WTC11 (cell line): ENCODE measurements around the gene LRRC18. TPM values are rescaled to one million over a fixed set of nuclear protein-coding genes. Genes with fewer than 3 reads are reported as not detected.

ENCODE experiments used
- ATAC-seq: fragments of 200-7000 bp; cut with Tn5 transposase; 2 replicates; pipeline ENCODE4 v1.10.0; 2021; ENCODE audit warnings: mild to moderate bottlenecking, moderate library complexity
- CTCF ChIA-PET: fragments of 300-600 bp; sonication (Branson Sonifier 250); formaldehyde crosslinking; loops from one replicate; lab custom pipeline; 2021; ENCODE audit warnings: antibody characterized with exemption; lab: Charles Lee
- POLR2A ChIA-PET: fragments of 350-600 bp; sonication (Branson Sonifier 250); formaldehyde crosslinking; loops from one replicate; lab custom pipeline; 2021; ENCODE audit warnings: antibody characterized with exemption; lab: Charles Lee
- DNase-seq: peaks from one replicate; pipeline ENCODE4 v3.0.0; 2021; ENCODE audit warnings: low spot score
- H3K27ac Mint-ChIP-seq: 2 replicates; pipeline ENCODE4 v1.8.0; 2021; ENCODE audit warnings: mixed read lengths
- H3K27me3 Mint-ChIP-seq: 2 replicates; pipeline ENCODE4 v1.8.0; 2021; ENCODE audit warnings: low read depth, mild to moderate bottlenecking, moderate library complexity, mixed read lengths
- H3K36me3 Mint-ChIP-seq: 2 replicates; pipeline ENCODE4 v1.8.0; 2021; ENCODE audit warnings: mixed read lengths
- H3K4me1 Mint-ChIP-seq: 2 replicates; pipeline ENCODE4 v1.8.0; 2022; ENCODE audit warnings: mixed read lengths
- H3K4me3 Mint-ChIP-seq: 2 replicates; pipeline ENCODE4 v1.8.0; 2021; ENCODE audit warnings: mild to moderate bottlenecking, moderate library complexity, mixed read lengths
- H3K9me3 Mint-ChIP-seq: 2 replicates; pipeline ENCODE4 v1.8.0; 2021; ENCODE audit warnings: mixed read lengths
- CBFB ChIP-seq: sonication (generic); formaldehyde crosslinking; IDR thresholded peaks from 2 replicates; pipeline ENCODE4 v1.8.1; 2022; ENCODE audit warnings: mild to moderate bottlenecking, low read depth, missing genetic modification reagents
- GABPB1 ChIP-seq: sonication (generic); formaldehyde crosslinking; IDR thresholded peaks from 2 replicates; pipeline ENCODE4 v1.8.1; 2023; ENCODE audit warnings: mild to moderate bottlenecking, missing genetic modification reagents
- NFE2L1 ChIP-seq: sonication (generic); formaldehyde crosslinking; IDR thresholded peaks from 2 replicates; pipeline ENCODE4 v1.8.1; 2023; ENCODE audit warnings: missing genetic modification reagents
- NR1H2 ChIP-seq: sonication (generic); formaldehyde crosslinking; IDR thresholded peaks from 2 replicates; pipeline ENCODE4 v1.9.0; 2021; ENCODE audit warnings: mild to moderate bottlenecking, moderate library complexity, missing genetic modification reagents
- OVOL2 ChIP-seq: fragments of 250-450 bp; sonication (Bioruptor Pico); IDR thresholded peaks from 2 replicates; pipeline ENCODE4 v1.9.0; 2021; ENCODE audit warnings: mild to moderate bottlenecking, borderline replicate concordance
- RELA ChIP-seq: sonication (generic); formaldehyde crosslinking; IDR thresholded peaks from 2 replicates; pipeline ENCODE4 v1.8.1; 2022; ENCODE audit warnings: missing genetic modification reagents, mild to moderate bottlenecking, borderline replicate concordance
- RORB ChIP-seq: fragments of 250-450 bp; sonication (Bioruptor Pico); IDR thresholded peaks from 2 replicates; pipeline ENCODE4 v1.9.0; 2021; ENCODE audit warnings: mild to moderate bottlenecking
- SOX15 ChIP-seq: fragments of 250-450 bp; sonication (Bioruptor Pico); IDR thresholded peaks from 2 replicates; pipeline ENCODE4 v1.9.0; 2021; ENCODE audit warnings: mild to moderate bottlenecking
- TCF7 ChIP-seq: sonication (generic); formaldehyde crosslinking; IDR thresholded peaks from 2 replicates; pipeline ENCODE4 v1.8.0; 2022; ENCODE audit warnings: mild to moderate bottlenecking, low read depth, missing genetic modification reagents, moderate library complexity
- USF2 ChIP-seq: sonication (generic); formaldehyde crosslinking; IDR thresholded peaks from 2 replicates; pipeline ENCODE4 v1.8.1; 2023; ENCODE audit warnings: mild to moderate bottlenecking, missing genetic modification reagents, moderate library complexity
- ZNF219 ChIP-seq: sonication (generic); formaldehyde crosslinking; IDR thresholded peaks from 2 replicates; pipeline ENCODE4 v1.8.0; 2023; ENCODE audit warnings: missing genetic modification reagents, mild to moderate bottlenecking, borderline replicate concordance
- ZNF396 ChIP-seq: fragments of 250-450 bp; sonication (Bioruptor Pico); IDR thresholded peaks from 2 replicates; pipeline ENCODE4 v1.8.0; 2021; ENCODE audit warnings: mild to moderate bottlenecking, moderate library complexity, borderline replicate concordance
- total RNA-seq: library from RNA; stranded (reverse); gene quantifications from 3 replicates; pipeline ENCODE4 v1.2.3, GENCODE V29; 2021
- TF ChIP-seq, protein P1 (sequence below): fragments of 250-450 bp; sonication (Bioruptor Pico); IDR thresholded peaks from 2 replicates; pipeline ENCODE4 v1.9.0; 2021; ENCODE audit warnings: mild to moderate bottlenecking
- TF ChIP-seq, protein P2 (sequence below): fragments of 250-450 bp; sonication (Bioruptor Pico); IDR thresholded peaks from 2 replicates; pipeline ENCODE4 v1.9.0; 2021; ENCODE audit warnings: mild to moderate bottlenecking, borderline replicate concordance
- TF ChIP-seq, protein P3 (sequence below): sonication (generic); formaldehyde crosslinking; IDR thresholded peaks from 2 replicates; pipeline ENCODE4 v1.8.0; 2022; ENCODE audit warnings: mild to moderate bottlenecking, missing genetic modification reagents
- TF ChIP-seq, protein P4 (sequence below): sonication (generic); formaldehyde crosslinking; IDR thresholded peaks from 2 replicates; pipeline ENCODE4 v1.8.1; 2022; ENCODE audit warnings: low read depth, mild to moderate bottlenecking, moderate library complexity, missing genetic modification reagents, borderline replicate concordance
- TF ChIP-seq, protein P5 (sequence below): fragments of 250-450 bp; sonication (Bioruptor Pico); IDR thresholded peaks from 2 replicates; pipeline ENCODE4 v2.1.2; 2022; ENCODE audit warnings: mild to moderate bottlenecking, moderate library complexity
- TF ChIP-seq, protein P6 (sequence below): sonication (generic); formaldehyde crosslinking; IDR thresholded peaks from 2 replicates; pipeline ENCODE4 v1.8.1; 2023; ENCODE audit warnings: mild to moderate bottlenecking, missing genetic modification reagents, borderline replicate concordance

Gene LRRC18
- total RNA-seq, 1 experiment from 2014 or later, result not detected

DNA sequence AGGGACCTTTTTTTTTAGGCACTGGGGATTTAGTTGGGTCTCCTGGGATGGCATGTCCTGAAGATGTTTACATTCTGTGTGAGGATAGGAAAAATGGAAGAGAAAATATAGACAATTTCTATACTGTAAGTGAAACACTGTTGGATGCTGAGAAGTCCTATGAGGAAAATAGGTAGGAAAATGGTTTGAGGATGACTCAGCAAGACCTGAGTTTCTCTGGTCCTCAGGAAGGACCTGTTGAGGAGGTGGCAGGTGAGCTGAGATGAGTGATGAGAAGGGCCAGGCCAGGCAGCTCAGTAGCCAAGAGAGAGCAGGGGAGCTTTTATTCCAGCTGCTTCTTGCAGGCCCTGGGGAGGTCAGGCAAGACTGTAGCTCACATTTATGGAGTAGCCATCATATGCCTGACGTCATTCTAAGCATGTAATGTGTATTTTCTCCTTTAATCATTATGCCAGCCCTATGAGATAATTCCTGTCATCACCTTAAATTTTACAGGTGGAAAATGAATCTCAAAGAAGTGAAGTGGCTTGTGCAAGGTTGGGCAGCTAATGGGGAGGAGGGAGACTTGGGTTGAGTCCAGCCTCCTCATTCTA lies 19.1 kb upstream of the LRRC18 start (continued):
- TF ChIP-seq, protein P1, sequence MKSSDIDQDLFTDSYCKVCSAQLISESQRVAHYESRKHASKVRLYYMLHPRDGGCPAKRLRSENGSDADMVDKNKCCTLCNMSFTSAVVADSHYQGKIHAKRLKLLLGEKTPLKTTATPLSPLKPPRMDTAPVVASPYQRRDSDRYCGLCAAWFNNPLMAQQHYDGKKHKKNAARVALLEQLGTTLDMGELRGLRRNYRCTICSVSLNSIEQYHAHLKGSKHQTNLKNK (CRISPR knock-in tag), result no peak
- TF ChIP-seq ZNF396 (CRISPR knock-in tag), result no peak
- TF ChIP-seq, protein P2, sequence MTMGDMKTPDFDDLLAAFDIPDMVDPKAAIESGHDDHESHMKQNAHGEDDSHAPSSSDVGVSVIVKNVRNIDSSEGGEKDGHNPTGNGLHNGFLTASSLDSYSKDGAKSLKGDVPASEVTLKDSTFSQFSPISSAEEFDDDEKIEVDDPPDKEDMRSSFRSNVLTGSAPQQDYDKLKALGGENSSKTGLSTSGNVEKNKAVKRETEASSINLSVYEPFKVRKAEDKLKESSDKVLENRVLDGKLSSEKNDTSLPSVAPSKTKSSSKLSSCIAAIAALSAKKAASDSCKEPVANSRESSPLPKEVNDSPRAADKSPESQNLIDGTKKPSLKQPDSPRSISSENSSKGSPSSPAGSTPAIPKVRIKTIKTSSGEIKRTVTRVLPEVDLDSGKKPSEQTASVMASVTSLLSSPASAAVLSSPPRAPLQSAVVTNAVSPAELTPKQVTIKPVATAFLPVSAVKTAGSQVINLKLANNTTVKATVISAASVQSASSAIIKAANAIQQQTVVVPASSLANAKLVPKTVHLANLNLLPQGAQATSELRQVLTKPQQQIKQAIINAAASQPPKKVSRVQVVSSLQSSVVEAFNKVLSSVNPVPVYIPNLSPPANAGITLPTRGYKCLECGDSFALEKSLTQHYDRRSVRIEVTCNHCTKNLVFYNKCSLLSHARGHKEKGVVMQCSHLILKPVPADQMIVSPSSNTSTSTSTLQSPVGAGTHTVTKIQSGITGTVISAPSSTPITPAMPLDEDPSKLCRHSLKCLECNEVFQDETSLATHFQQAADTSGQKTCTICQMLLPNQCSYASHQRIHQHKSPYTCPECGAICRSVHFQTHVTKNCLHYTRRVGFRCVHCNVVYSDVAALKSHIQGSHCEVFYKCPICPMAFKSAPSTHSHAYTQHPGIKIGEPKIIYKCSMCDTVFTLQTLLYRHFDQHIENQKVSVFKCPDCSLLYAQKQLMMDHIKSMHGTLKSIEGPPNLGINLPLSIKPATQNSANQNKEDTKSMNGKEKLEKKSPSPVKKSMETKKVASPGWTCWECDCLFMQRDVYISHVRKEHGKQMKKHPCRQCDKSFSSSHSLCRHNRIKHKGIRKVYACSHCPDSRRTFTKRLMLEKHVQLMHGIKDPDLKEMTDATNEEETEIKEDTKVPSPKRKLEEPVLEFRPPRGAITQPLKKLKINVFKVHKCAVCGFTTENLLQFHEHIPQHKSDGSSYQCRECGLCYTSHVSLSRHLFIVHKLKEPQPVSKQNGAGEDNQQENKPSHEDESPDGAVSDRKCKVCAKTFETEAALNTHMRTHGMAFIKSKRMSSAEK (CRISPR knock-in tag), result no peak
- TF ChIP-seq, protein P3, sequence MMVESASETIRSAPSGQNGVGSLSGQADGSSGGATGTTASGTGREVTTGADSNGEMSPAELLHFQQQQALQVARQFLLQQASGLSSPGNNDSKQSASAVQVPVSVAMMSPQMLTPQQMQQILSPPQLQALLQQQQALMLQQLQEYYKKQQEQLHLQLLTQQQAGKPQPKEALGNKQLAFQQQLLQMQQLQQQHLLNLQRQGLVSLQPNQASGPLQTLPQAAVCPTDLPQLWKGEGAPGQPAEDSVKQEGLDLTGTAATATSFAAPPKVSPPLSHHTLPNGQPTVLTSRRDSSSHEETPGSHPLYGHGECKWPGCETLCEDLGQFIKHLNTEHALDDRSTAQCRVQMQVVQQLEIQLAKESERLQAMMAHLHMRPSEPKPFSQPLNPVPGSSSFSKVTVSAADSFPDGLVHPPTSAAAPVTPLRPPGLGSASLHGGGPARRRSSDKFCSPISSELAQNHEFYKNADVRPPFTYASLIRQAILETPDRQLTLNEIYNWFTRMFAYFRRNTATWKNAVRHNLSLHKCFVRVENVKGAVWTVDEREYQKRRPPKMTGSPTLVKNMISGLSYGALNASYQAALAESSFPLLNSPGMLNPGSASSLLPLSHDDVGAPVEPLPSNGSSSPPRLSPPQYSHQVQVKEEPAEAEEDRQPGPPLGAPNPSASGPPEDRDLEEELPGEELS (CRISPR knock-in tag), result no peak
- TF ChIP-seq GABPB1, result no peak
- no peak for TF ChIP-seq SOX15 (CRISPR knock-in tag)
- no peak for TF ChIP-seq RORB (CRISPR knock-in tag)
- no peak for TF ChIP-seq NR1H2
- TF ChIP-seq, protein P4, sequence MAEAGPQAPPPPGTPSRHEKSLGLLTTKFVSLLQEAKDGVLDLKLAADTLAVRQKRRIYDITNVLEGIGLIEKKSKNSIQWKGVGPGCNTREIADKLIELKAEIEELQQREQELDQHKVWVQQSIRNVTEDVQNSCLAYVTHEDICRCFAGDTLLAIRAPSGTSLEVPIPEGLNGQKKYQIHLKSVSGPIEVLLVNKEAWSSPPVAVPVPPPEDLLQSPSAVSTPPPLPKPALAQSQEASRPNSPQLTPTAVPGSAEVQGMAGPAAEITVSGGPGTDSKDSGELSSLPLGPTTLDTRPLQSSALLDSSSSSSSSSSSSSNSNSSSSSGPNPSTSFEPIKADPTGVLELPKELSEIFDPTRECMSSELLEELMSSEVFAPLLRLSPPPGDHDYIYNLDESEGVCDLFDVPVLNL (CRISPR knock-in tag), result no peak
- no peak for TF ChIP-seq ZNF219 (CRISPR knock-in tag)
- TF ChIP-seq NFE2L1 (CRISPR knock-in tag), result no peak

DNA sequence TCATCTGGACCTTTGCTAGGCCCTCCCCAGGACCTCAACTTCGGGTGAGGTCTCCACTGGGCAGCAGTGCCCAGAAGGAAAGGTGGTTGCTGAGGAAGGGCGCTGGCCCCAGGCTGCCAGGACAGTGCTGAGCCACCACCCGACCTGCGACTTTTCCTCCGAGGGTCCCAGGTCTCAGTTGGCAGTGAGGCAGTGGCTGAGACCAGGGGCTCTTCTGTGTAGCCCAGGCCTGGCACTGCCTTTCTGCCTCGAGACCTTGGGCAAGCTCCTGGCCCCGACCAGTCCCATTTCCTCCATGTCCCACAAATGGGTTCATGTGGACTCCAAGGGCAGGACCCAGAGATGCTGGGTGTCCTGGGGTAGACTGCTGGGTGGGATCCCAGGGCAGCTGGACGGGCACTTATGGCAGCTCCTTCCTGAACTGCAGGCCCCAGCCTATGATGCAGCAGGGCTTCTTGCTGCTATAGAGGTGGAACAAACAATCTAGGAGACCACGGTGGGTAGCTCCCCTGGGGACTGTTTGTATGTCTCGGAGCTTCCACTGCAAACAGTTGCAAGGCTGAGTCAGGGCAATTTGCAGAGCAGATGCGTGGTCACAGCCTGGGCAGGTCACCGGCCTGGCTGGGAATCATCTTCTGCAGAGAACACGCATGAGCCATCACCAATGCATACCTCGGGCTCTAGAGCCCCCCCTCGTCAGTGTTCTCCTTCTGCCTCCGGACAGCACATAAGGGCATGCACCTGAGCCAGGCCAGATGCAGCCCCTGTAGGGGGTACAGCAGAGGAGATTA lies 17.9 kb upstream of the LRRC18 start:
- CTCF ChIA-PET, result no interaction called here
- Mint-ChIP-seq H3K4me1 (no peaks in the 10 kb centered on the region), H3K27me3 (no peaks in the 10 kb centered on the region; the same call in 1 of the 2 replicates), H3K4me3 (no peak overlapping the region), H3K36me3 (no peaks in the 10 kb centered on the region), H3K9me3 (peaks cover 13% of the 10 kb centered on the region), H3K27ac (no peak overlapping the region)
- POLR2A ChIA-PET, result no interaction called here
- no peak for DNase-seq
- no peak for ATAC-seq
- no peak for TF ChIP-seq OVOL2 (CRISPR knock-in tag)
- TF ChIP-seq, protein P5, sequence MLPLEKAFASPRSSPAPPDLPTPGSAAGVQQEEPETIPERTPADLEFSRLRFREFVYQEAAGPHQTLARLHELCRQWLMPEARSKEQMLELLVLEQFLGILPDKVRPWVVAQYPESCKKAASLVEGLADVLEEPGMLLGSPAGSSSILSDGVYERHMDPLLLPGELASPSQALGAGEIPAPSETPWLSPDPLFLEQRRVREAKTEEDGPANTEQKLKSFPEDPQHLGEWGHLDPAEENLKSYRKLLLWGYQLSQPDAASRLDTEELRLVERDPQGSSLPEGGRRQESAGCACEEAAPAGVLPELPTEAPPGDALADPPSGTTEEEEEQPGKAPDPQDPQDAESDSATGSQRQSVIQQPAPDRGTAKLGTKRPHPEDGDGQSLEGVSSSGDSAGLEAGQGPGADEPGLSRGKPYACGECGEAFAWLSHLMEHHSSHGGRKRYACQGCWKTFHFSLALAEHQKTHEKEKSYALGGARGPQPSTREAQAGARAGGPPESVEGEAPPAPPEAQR (CRISPR knock-in tag), result no peak
- TF ChIP-seq TCF7 (CRISPR knock-in tag), result no peak
- no peak for TF ChIP-seq SOX15 (CRISPR knock-in tag)
- TF ChIP-seq, protein P4 (CRISPR knock-in tag), result no peak
- TF ChIP-seq CBFB (CRISPR knock-in tag), result no peak
- TF ChIP-seq, protein P6, sequence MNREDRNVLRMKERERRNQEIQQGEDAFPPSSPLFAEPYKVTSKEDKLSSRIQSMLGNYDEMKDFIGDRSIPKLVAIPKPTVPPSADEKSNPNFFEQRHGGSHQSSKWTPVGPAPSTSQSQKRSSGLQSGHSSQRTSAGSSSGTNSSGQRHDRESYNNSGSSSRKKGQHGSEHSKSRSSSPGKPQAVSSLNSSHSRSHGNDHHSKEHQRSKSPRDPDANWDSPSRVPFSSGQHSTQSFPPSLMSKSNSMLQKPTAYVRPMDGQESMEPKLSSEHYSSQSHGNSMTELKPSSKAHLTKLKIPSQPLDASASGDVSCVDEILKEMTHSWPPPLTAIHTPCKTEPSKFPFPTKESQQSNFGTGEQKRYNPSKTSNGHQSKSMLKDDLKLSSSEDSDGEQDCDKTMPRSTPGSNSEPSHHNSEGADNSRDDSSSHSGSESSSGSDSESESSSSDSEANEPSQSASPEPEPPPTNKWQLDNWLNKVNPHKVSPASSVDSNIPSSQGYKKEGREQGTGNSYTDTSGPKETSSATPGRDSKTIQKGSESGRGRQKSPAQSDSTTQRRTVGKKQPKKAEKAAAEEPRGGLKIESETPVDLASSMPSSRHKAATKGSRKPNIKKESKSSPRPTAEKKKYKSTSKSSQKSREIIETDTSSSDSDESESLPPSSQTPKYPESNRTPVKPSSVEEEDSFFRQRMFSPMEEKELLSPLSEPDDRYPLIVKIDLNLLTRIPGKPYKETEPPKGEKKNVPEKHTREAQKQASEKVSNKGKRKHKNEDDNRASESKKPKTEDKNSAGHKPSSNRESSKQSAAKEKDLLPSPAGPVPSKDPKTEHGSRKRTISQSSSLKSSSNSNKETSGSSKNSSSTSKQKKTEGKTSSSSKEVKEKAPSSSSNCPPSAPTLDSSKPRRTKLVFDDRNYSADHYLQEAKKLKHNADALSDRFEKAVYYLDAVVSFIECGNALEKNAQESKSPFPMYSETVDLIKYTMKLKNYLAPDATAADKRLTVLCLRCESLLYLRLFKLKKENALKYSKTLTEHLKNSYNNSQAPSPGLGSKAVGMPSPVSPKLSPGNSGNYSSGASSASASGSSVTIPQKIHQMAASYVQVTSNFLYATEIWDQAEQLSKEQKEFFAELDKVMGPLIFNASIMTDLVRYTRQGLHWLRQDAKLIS (CRISPR knock-in tag), result no peak
- no peak for TF ChIP-seq RELA (CRISPR knock-in tag)
- TF ChIP-seq RORB (CRISPR knock-in tag), result no peak
- TF ChIP-seq GABPB1, result no peak
- no peak for TF ChIP-seq USF2 (CRISPR knock-in tag)
